Activated naive CD4-positive, alpha-beta T cell treated with anti-CD3 and anti-CD28 coated beads, Interleukin-2, amount 10 ng/mL, durations not matched to agents 5 hours and 36 hours (primary cell): ENCODE measurements around the gene KCNJ11. TPM values are rescaled to one million over a fixed set of nuclear protein-coding genes. Genes with fewer than 3 reads are reported as not detected.

Source experiments
- total RNA-seq, 2 experiments: library from RNA; stranded (reverse); gene quantifications; one replicate each; pipeline ENCODE4 v1.2.3, GENCODE V29; 2021

KCNJ11 gene
- total RNA-seq: under 1 TPM; 0.77 to 0.91 TPM

DNA sequence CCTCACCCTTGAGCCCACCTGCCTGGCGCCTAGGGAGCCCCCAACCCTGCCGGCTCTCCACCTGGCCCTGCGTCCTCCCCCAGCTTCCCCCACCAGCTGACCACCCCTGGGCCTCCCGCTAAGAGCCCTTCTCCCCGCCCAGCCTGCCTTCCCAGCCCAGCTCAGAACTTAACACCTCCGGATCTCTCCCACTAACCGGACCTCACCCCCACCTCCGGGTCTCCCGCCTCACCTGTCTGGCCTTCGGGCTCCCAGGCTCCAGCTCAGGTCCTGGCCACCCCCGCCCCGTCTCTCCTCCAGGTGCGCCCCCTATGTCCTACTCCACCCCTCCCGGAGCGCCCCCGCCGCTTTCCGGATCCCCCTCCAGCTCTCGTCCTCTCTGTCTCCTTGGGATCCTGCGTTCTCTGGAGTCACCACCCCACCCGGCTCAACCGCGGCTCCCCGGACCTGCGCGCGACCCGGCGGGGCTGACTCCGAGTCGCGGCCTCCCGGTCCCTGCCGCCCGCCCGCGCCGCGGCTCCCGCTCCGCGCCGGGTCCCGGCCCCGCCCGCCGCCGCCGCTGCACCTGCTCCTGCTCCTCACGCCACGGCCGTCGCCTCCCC, at the start of gene KCNJ11:
Gene KCNJ11 (minus strand): TSS at position 51 of the 602 bp plus-strand sequence. CDS start 568 bp downstream, outside the sequence.

DNA sequence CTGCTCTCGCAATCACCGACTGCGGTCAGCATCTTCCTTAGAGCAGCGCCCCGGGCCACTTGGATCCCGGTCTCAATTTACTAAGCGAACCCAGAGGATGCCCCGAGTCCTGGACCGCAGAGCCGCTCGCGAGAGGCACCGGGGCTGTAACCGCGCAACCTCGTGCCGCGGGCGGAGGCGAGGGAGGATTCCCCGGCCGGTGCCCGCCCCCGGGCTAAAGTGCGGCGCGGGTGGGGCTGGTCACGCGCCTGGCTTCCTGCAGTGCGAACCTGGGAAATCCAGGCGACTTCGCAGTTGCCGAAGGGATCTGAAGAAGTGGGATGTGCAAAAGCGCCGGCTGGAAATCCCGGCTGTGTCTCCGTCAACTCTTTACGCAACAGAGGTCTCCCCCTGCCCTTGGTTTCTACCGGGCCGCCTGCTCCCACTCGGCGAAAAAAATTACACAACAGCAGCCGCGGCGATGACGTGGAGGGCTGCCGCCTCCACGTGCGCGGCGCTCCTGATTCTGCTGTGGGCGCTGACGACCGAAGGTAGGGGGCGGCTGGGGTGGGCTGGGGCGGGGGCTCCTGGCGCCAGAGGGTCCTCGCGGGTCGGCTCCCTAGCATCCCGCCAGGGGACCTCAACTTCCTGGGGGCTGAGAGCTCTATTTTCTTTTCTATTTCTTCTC, 36.8 kb downstream of the KCNJ11 start, which contains the start of gene NCR3LG1:
Gene NCR3LG1 (plus strand): TSS at position 291 of the 667 bp plus-strand sequence. CDS start 170 bp downstream, at position 461.

Other genes with a start within 250 kb of the KCNJ11 start
- 10 to 100 TPM; 23.1 to 24.6 TPM for gene PIK3C2A, start 180.7 kb downstream of the KCNJ11 start, total RNA-seq
- gene NUCB2, start 111.9 kb downstream of the KCNJ11 start, total RNA-seq: 100 to 1,000 TPM; 135 to 137 TPM
- gene NCR3LG1, start 36.9 kb downstream of the KCNJ11 start, total RNA-seq: under 1 TPM; 0.48 to 0.66 TPM
- gene ABCC8, start 88.2 kb upstream of the KCNJ11 start, total RNA-seq: under 1 TPM in 1 of 2 experiments, not detected in 1; 0.18 TPM
- not detected for gene USH1C, start 155.8 kb upstream of the KCNJ11 start, total RNA-seq
- gene OTOG, start 158.6 kb upstream of the KCNJ11 start, total RNA-seq: not detected